Measurements from ENCODE around the gene ALKBH8. TPM values are rescaled to one million over a fixed set of nuclear protein-coding genes. Genes with fewer than 3 reads are reported as not detected.
A peak's percentile ranks its signal among the peaks of the same experiment; 100 is the strongest.

The ALKBH8 gene, protein sequence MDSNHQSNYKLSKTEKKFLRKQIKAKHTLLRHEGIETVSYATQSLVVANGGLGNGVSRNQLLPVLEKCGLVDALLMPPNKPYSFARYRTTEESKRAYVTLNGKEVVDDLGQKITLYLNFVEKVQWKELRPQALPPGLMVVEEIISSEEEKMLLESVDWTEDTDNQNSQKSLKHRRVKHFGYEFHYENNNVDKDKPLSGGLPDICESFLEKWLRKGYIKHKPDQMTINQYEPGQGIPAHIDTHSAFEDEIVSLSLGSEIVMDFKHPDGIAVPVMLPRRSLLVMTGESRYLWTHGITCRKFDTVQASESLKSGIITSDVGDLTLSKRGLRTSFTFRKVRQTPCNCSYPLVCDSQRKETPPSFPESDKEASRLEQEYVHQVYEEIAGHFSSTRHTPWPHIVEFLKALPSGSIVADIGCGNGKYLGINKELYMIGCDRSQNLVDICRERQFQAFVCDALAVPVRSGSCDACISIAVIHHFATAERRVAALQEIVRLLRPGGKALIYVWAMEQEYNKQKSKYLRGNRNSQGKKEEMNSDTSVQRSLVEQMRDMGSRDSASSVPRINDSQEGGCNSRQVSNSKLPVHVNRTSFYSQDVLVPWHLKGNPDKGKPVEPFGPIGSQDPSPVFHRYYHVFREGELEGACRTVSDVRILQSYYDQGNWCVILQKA
- total RNA-seq = 6.2 TPM
- long read RNA-seq, full-length matches to known transcripts = 1 of 4 reads
- long read RNA-seq, partial matches to known transcripts = 0 of 4 reads
- long read RNA-seq, other reads (novel, unspliced or antisense) = 3 of 4 reads

DNA sequence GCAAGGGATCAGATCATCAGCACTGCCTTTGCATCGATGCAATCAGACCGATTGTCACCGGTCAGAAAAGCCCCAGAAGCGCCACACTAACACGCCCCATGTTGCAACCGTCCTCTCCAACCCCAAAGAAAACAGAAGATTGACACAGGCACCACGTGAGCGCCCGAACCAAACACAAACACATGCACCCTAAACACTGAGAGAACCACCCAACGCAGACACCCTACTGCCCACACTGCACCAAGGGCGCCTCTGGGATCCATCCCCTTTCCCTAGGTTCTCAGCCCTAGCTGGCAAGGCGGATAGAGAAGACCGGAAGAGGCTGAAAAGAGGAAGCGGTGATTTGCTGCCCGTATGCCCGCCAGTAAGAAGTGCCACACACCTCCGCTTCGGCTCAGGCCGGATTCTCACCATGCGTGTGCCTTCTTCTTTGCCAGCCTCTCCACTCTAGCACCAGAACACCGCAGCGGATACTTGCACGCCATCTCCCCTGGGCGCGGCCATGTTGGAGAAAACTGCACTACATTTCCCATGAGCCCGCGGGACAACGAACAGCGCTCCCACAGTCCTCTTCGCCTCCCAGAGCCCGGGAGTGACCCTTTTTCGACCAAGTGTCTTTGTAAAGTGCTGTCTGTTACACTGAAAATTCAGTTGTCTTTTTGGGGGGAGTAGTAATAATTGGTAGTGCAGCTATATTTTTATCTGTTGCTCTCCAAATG lies at the start of gene ALKBH8:
TSS of gene ALKBH8 (minus strand) at position 517 of the 719 bp plus-strand sequence. CDS start 4,842 bp downstream, outside the sequence.
- intact Hi-C loops (cut with DNase I) = loop anchor here (5.0 kb wide), 1 partner anchor 127 kb away; no protein-coding TSS in a partner anchor

DNA sequence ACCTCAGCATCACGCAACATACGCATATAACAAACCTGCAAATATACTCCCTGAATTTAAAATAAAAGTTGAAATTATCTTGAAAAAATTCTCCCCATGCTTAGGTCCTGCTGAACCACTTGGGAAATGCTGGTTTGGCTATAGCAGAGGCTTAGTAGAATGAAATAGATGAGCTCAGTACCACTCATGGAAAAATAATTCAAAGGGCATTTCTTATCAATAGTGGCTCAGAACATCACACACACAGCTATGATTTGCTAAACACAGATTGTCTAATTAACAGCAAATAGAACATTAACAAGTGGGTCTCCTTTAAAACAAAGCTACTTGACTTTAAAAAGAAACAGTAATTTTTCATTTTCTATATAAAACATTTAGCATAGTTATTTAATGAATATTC lies 46.9 kb upstream of the ALKBH8 start:
- intact Hi-C loops (cut with DNase I) = no loop called here
- no peak for DNase-seq (ENCODE audit: low spot score)

More for the DNA sequence above, at the start of gene ALKBH8:
- DNase-seq (ENCODE audit: low spot score) = peak; percentile 84

DNA sequence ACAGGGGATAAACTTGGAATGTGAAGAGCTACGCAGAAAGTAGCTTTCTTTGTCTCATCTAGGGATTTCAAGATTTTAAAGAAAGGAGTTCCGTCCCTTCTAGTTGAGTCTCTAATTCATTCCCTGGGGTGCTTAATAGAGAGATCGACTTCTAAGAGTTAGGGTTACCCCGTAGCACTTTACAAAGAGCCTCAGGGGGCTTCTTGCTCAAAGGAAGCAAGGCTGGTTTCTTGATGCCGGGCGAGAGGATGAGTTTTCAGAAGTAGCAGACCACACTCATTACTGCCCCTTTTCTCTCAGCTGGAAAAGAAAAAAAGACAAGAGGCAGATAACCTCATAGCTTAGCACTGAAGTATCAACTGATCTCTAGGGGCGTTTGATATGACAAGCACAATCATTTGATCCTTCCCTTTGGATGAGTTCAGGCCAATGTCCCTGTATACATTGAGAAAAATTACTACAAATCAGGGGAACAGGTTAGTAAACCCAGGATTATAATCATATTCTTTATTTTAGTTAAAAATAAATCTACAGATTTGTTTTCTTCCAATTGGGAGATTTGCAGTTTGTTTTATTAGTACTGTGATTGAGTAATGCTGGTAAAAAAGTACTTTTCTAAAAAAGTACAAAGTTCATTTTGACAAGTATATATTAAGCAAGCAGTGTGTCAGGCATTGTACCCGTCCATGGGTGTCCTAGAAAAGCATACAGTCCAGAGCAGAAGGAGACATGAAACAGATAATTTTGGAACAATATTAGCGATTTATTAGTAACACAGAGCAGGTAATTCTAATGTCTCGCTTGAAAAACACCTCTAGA lies 44.1 kb upstream of the ALKBH8 start:
- intact Hi-C loops (cut with DNase I) = no loop called here
- no peak for DNase-seq (ENCODE audit: low spot score)

DNA sequence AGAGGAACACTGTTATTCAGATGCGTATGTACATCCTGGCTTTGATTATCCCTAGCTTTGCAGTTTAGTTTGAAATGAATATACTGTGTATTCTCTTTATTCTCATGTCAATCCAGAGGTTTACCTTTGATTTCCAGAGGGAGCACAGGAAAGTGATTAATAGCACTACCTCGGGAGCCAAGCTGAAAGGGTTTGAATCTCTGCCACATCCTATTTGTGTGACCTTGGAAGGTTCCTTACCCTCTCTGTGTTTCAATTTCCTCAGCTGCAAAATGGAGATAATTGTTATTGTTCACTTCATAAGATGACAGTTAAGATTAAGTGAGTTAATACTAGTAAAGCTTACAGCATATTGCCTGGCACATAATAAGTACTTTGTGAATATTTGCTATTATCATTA lies 43.3 kb upstream of the ALKBH8 start:
- intact Hi-C loops (cut with DNase I) = no loop called here
- DNase-seq (ENCODE audit: low spot score) = no peak

DNA sequence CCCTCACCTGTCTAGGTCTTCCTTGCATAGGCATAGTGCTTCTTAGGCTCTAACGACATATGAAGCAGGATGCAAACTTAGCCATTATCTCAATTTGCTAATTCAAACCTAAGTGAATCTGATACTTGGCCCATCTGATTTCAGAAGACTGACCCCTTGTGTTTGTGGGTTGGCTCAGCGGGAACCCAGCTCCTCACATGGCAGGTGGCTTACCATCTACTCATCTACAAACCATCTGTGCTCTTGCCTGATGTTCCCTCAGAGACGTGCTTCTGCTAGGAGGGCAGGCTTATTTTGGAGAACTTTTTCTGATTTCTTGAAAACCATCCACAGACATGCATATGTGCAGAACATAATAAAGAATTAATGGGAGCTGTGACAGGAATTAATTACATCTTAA lies 40.6 kb upstream of the ALKBH8 start:
- intact Hi-C loops (cut with DNase I) = no loop called here

DNA sequence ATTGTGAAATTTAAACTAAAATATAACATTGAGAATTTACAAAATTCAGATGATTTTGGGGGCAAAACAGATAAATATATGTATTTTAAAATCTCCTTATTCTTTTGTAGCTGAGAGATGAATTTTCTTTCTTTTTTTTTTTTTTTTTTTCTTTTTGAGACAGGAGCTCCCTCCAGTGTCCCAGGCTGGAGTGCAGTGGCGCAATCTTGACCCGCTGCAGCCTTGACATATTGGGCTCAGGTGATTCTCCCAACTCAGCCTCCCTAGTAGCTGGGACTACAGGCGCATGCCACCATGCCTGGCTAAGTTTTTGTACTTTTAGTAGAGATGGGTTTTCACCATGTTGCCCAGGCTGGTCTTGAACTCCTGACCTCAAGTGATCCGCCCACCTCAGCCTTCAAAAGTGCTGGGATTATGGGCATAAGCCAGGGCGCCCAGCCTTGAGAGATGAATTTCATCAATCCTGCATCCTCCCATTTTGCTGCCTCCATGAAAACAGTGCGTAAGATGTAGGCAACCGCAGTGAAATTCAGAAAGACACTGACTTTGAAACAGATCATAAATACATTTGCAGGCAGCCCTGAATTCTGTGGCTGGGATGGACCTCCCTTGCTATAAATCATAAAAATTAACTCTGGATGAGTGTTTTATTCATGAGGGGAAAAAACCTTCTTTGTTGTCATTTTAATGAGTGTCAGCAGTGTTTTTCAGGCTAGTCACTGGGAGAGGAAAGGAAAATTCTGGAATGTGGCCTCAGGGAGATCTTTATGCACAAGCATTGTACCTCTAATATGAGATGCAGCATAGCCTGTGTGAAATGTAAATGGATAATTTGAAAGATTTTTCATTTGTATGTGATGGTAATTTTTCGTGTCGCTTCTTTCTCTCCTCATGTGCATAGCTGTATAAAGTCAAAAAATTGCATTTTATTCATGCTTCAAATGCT lies 39.8 kb upstream of the ALKBH8 start:
- DNase-seq (ENCODE audit: low spot score) = no peak
- intact Hi-C loops (cut with DNase I) = no loop called here

More for the DNA sequence above, 40.6 kb upstream of the ALKBH8 start:
- no peak for DNase-seq (ENCODE audit: low spot score)

DNA sequence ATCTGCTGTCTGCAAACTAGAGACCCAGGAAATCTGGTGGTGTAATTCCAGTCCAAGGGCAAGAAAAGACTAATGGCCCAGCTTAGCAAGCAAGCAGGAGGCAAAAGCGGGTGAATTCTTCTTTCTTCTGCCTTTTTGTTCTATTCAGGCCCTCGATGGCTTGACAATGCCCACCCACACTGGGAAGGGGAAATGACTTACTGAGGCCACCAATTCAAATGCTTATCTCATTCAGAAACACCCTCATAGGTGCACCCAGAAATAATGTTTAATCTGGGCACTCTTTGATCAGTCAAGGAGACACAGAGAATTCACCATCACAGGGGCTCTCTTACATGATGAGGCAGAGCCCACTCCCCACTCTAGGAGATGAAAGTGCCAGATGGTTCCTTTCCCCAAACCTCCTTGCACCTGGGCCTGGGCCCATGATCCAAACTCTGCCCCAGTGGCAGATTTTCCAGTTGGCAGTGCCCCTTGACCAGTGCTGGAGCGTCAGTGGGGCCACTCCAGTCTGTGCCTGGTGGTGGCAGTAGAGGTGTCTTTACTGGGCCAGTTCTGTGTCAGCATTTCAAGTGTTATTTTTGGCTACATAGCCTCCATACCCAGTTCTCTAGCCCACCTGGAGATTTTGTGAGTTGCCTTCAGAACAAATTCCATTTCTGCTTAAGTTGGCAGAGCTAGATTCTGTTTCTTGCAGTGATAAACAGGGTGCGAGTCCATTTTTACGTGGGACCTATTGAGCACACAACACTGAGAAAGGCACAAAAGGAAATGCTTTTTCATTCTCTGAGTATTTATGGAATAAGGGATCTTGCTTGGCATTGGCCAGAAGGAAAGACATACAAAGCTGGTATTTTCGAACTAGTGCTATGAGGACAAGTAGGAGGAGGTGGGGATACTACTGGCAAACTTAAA lies 32.9 kb upstream of the ALKBH8 start:
- intact Hi-C loops (cut with DNase I) = no loop called here
- no peak for DNase-seq (ENCODE audit: low spot score)

DNA sequence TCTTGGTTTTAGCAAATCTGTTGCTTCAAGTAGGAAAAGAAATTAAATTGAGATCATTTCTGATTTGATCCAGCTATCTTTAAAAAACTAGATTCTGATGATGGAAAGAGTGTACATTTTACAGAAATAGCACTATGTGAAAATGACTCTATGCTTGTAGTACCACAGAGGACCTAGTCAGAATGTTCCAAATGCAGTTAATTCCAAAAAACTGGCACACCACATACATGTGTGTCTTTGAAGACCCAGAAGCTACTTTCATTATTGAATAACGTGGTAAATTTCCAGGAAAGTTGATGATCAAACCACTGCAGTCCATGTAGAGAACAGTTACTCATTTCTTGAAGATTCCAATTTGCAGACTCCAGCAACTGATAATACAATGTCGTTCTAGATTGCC lies 29.2 kb upstream of the ALKBH8 start:
- intact Hi-C loops (cut with DNase I) = no loop called here
- no peak for DNase-seq (ENCODE audit: low spot score)

DNA sequence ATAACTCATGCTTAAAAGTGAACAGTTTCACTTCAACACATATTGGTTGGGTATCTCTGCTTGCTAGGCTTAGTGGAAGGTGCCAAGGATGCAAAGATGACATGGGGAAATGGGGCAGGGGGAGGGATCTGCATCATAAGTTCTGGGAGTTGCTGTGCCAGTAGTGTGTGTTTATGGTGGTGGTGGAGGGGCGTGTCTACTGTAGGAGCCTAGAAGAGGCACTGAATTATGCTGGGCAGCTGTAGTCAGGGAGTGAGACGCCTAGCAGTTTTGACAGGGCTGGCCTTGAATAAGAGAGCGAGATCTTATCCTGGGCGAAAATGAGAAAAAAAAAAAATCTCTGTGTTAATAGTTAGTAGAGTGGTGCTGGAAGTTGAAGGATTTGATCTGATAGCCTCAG lies 28.4 kb upstream of the ALKBH8 start:
- DNase-seq (ENCODE audit: low spot score) = no peak
- intact Hi-C loops (cut with DNase I) = no loop called here

DNA sequence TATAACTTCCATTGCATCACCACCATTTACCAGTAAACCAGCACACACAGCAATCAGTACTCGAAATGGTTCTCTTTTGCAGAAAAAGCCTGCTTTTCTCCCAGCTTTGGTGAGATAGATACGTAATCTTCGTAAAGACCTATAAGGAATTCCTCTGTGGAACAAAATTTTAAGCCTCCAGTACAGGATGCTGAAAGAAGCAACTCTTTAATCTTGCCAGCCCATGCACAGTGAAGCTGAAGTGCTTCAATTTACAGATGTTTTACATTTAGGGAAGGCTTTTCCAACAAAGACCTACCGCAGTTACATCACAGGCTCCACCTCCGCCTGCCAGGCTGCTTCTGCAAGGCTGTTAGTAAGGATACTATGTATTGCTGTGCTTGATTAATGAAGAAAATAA lies 27.3 kb upstream of the ALKBH8 start:
- intact Hi-C loops (cut with DNase I) = no loop called here
- DNase-seq (ENCODE audit: low spot score) = no peak

DNA sequence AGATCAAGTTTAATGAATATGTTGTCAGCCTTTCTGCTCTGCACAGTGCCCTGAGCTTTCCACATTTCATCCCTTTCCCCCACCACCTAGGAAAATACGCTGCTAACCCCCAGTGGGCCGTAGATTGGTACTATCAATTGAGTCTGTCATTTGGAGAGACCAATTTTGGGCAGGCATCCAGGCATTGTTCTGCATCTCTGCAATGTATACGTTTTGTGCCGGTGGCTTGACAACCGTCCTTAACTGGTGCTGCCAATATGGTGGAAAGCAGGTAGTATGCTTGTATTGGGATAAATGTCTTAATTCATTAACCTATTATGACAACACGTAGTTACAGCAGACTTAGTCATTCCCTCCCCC lies 26.7 kb upstream of the ALKBH8 start:
- intact Hi-C loops (cut with DNase I) = no loop called here
- DNase-seq (ENCODE audit: low spot score) = no peak

DNA sequence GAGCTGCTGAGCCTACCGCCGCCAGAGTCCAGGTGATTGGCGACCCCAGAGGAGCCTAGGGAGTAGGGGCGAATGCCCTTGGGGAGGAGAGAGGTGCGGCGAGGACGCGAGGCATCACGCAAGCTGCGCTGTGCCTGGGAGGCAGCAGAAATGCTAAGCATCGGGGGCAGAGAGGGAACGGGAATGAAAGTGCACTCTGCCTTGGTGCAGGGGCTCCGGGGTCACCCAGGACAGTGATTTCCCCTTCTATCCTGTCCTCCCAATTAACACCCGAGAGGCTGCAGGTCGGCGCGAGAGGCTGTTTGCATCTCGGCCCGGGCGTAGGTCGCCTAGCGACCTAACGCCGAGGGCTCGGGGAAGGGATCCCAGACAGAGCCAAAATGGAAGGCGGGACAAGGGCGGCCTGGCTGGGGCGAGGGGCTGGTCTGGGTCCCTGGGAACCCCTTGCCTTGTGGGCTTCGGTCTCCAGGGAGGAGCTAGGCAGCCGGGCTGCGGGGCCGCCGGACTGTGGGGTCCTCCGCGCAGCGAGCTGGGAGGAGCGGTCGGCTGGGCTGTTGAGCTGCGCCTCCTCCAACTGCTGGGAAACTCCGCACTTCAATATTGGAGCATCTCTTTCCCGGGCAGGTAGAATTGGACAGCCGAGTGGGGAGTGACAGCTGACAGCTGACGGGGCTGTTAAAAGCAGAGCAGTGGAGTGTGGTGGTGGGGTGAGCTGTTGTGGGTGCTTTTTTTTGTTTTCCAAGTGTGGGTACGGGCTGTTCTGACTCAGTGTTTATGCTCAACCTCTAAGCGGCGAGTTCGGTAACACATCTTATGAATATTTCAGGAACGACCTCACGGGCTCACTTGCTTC lies 26.1 kb upstream of the ALKBH8 start:
- DNase-seq (ENCODE audit: low spot score) = no peak
- intact Hi-C loops (cut with DNase I) = no loop called here

DNA sequence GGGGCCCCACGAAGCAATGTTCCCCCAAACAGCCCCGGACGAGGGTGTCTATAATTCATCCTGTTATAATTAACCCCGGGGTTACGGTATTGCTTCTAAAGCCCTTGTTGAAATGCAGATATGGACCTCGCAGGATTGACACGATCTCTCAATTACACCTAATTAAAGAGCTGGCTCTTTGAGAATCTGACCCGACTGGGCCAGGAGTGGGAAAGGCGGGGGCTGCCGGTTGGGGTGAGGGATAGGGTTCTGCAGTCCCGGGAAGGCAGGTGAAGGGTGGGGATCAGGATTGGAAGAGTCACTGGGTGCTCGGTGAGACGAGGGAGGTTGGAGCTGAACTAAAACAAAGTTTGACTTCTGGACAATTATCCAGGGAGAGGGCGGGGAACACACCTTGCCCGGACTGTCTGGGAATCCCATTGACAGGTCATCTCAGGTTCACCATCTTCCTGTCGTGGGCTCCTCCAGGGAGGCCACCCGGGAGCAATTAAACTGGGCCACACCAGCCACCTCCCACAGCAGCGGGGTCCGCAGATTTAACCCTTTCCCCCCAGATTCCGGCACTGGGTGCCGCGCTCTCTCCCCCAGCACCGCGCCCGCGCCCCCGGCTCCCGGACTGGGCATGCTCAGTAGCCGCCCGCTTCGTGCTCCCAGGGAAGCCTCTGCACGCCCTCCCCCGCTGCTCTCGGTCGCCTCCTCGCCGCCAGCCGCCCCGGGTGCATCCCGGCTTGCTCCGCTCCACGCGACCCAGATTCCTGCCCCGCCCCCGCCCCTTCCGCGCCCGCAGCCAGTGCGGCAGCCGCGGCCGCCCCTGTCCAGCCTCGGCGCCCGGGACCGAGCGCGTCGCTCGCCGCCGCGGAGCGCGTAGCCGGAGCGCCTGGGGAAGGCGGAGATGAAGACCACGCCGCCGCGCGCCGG lies 25.2 kb upstream of the ALKBH8 start, which contains the start of gene ELMOD1:
TSS of gene ELMOD1 (plus strand) at position 688 of the 918 bp plus-strand sequence. CDS start 27,043 bp downstream, outside the sequence.
- intact Hi-C loops (cut with DNase I) = no loop called here
- DNase-seq (ENCODE audit: low spot score) = no peak

DNA sequence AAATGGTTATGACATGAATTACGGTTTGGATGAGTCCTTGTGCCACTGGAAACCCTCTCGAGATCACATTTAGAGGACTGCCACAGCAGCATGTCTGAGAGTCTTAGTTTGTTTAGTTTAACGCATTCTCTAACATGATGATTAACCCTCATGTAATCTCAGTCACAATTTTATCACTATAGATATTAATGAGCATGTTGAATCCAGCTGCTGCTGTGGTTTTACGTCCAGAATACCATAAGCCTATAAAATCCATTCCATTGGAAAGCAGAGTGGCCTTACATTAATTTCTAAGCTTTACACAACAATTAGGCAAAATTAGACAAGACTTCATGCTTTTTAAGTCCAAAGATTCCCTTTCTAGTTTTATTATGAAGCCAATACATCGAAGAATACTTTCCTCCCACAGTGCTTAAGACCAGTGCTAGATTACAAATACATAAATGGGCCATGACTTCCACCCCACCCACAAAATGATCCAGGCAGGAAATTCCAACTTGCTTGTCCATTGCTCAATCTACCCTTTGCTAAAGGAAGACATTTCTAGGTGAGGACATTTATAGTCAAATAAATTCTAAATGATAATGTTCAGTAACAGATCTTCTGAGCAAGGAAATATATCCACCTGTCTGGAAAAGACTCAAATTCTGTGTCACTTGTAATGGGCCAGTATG lies 21.9 kb upstream of the ALKBH8 start:
- intact Hi-C loops (cut with DNase I) = no loop called here
- no peak for DNase-seq (ENCODE audit: low spot score)

Measured in cardiac septum (tissue), 1 donor.